WERI-Rb-1 (cell line): ENCODE measurements around the gene DNM3.

ENCODE experiments used
- DNase-seq: peaks from one replicate; pipeline ENCODE4 v3.0.0-alpha.2; 2020
- H3K27ac ChIP-seq: fragments of 250-450 bp; sonication (Bioruptor Pico); 2 replicates; pipeline ENCODE4 v1.5.1; 2020; ENCODE audit warnings: mild to moderate bottlenecking, moderate library complexity
- H3K27me3 ChIP-seq: fragments of 250-450 bp; sonication (Bioruptor Pico); 2 replicates; pipeline ENCODE4 v1.5.1; 2021; ENCODE audit warnings: mild to moderate bottlenecking, low read depth, moderate library complexity; ENCODE audit not compliant: insufficient read depth, severe bottlenecking
- H3K36me3 ChIP-seq: fragments of 250-450 bp; sonication (Bioruptor Pico); 2 replicates; pipeline ENCODE4 v1.5.1; 2020; ENCODE audit warnings: mild to moderate bottlenecking, moderate library complexity
- H3K4me3 ChIP-seq: 2 replicates; pipeline ENCODE4 v1.5.1; 2011; ENCODE audit warnings: low read depth, mild to moderate bottlenecking, control low read depth, low read length
- H3K9me3 ChIP-seq: fragments of 250-450 bp; sonication (Bioruptor Pico); 2 replicates; pipeline ENCODE4 v1.5.1; 2021; ENCODE audit warnings: mild to moderate bottlenecking, moderate library complexity; ENCODE audit not compliant: severe bottlenecking
- CTCF ChIP-seq: IDR thresholded peaks from 2 replicates; pipeline ENCODE4 v1.5.1; 2011; ENCODE audit warnings: low read depth, mild to moderate bottlenecking, control low read depth, inconsistent platforms, low read length

DNM3 gene

DNA sequence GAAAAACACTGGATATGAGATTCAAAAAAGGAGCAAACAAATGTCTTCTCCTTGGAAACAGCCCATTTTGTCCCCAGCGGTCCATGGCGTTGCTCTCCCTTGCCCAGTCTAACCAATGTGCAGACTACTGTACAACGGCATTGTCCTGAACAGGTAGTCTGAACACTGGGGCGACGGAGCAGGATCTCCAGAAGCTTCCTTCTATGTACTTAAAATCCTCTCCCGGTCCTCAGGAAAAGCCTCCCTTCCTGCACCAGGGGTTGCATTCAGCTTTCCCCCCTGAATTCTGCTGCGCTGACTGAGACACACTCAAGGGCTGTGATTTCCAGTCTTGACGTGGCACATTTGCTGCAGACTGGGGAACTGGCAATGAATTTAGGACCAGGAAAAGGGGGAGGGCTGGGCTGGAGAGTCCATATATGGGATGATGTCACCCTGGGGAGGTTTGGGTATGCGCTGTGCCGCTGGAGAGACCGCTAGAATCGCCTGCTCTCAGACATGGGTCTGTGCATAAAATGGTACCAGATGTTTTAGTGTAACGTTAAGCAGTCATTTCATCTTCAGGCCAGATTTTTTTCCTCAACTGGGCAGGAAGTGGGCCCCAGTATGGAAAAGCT is 303.3 kb downstream of the DNM3 start:
- no peaks in the 10 kb centered on the region for H3K9me3 ChIP-seq
- DNase-seq, result no peak
- H3K27ac ChIP-seq, result no peak overlapping the region
- no peak overlapping the region for H3K4me3 ChIP-seq
- H3K36me3 ChIP-seq, result no peaks in the 10 kb centered on the region
- H3K27me3 ChIP-seq, result no peaks in the 10 kb centered on the region
- TF ChIP-seq CTCF, result no peak

DNA sequence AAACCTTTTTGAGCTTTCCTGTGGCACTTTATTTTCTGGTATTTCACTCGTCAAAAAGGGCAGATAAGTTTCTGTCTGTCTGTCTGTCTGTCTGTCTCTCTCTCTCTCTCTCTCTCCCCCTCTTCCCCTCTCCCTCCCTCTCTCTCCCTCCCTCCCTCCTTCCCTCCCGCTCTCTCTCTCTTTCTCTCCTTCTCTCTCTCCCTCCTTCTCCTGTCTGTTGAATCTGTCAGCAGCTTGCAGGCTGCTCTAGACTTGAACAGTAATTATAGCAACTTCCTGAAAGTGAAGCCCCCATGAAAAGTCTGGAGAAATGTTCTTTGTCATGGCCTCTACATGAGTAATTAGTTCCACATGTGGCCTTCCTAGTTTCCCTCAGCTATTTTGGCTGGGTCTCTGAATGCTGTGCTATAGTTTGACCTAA is 303.9 kb downstream of the DNM3 start:
- no peak for TF ChIP-seq CTCF
- Histone ChIP-seq H3K27ac (no peak overlapping the region), H3K36me3 (no peaks in the 10 kb centered on the region), H3K4me3 (no peak overlapping the region), H3K27me3 (no peaks in the 10 kb centered on the region), H3K9me3 (no peaks in the 10 kb centered on the region)
- DNase-seq, result no peak

GRCh38 chr1:172145656-172146055 is 304.4 kb downstream of the DNM3 start:
- Histone ChIP-seq H3K27me3 (no peaks in the 10 kb centered on the region), H3K9me3 (no peaks in the 10 kb centered on the region), H3K27ac (no peak overlapping the region), H3K36me3 (no peaks in the 10 kb centered on the region), H3K4me3 (no peak overlapping the region)
- TF ChIP-seq CTCF, result no peak
- DNase-seq, result no peak

GRCh38 chr1:172146141-172146850 is 305.0 kb downstream of the DNM3 start:
- DNase-seq, result no peak
- no peak for TF ChIP-seq CTCF
- Histone ChIP-seq H3K4me3 (no peak overlapping the region), H3K36me3 (no peaks in the 10 kb centered on the region), H3K27me3 (no peaks in the 10 kb centered on the region), H3K9me3 (no peaks in the 10 kb centered on the region), H3K27ac (no peak overlapping the region)

DNA sequence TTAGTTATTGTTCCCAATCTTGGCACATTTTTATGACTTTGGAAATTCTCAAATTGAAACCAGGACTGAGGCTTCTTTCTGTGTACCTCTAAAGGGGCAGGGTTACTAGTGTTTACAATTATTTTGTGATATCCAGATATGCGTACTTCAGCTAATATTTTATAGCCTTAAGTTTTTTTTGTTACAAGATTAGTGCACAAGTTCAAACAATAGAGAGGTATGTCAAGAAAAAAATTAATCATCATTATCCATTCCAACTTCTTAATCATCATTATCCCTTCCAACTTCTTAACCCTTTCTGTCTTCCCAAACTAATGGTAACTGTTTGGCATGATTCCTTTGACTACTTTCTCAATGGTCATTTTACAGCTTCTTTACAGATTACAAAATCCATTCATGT is 306.2 kb downstream of the DNM3 start:
- H3K27me3 ChIP-seq, result no peaks in the 10 kb centered on the region
- no peaks in the 10 kb centered on the region for H3K9me3 ChIP-seq
- no peak for DNase-seq
- no peak overlapping the region for H3K27ac ChIP-seq
- H3K36me3 ChIP-seq, result no peaks in the 10 kb centered on the region
- H3K4me3 ChIP-seq, result no peak overlapping the region
- TF ChIP-seq CTCF, result no peak
